Activated T-helper 17 cell treated with anti-CD3 and anti-CD28 coated beads, Interleukin-2, amount 50 U/mL, for 72 hours (primary cell): ENCODE results near the gene KLHL22. TPM values are rescaled to one million over a fixed set of nuclear protein-coding genes. Genes with fewer than 3 reads are reported as not detected.
"Not testable (repeated sequence)": the region's sequence is repeated elsewhere in the genome, so short reads cannot be mapped to it uniquely, and the experiment has no call there.

Experiments
- ATAC-seq: fragments of 150-1000 bp; cut with Tn5 transposase; replicated peaks from 2 replicates; pipeline ENCODE4 v1.10.0; 2021; ENCODE audit warnings: mild to moderate bottlenecking, moderate library complexity
- H3K27ac Mint-ChIP-seq: one replicate; pipeline ENCODE4 v1.8.0; 2022; ENCODE audit warnings: mixed read lengths
- H3K27me3 Mint-ChIP-seq: one replicate; pipeline ENCODE4 v1.8.0; 2022; ENCODE audit warnings: mixed read lengths
- H3K36me3 Mint-ChIP-seq: one replicate; pipeline ENCODE4 v1.8.0; 2022; ENCODE audit warnings: low read depth, mild to moderate bottlenecking, mixed read lengths
- H3K4me1 Mint-ChIP-seq: one replicate; pipeline ENCODE4 v1.8.0; 2022; ENCODE audit warnings: mixed read lengths
- H3K4me3 Mint-ChIP-seq: one replicate; pipeline ENCODE4 v1.8.0; 2022; ENCODE audit warnings: mild to moderate bottlenecking, mixed read lengths
- H3K9me3 Mint-ChIP-seq: one replicate; pipeline ENCODE4 v1.8.0; 2022; ENCODE audit warnings: mixed read lengths
- total RNA-seq, 2 donors: library from RNA; stranded (reverse); gene quantifications; one replicate each; pipeline ENCODE4 v1.2.3, GENCODE V29; 2022

KLHL22 gene
- total RNA-seq, 2 donors from 2014 or later: 19.3 to 22.4 TPM

- Mint-ChIP-seq H3K27me3 (no peaks in the 10 kb centered on the region), H3K4me1 (peaks cover 21% of the 10 kb centered on the region), H3K27ac (no peak overlapping the region)
Observed at GRCh38 chr22:20458530-20459151, 37.0 kb downstream of the KLHL22 start.

DNA sequence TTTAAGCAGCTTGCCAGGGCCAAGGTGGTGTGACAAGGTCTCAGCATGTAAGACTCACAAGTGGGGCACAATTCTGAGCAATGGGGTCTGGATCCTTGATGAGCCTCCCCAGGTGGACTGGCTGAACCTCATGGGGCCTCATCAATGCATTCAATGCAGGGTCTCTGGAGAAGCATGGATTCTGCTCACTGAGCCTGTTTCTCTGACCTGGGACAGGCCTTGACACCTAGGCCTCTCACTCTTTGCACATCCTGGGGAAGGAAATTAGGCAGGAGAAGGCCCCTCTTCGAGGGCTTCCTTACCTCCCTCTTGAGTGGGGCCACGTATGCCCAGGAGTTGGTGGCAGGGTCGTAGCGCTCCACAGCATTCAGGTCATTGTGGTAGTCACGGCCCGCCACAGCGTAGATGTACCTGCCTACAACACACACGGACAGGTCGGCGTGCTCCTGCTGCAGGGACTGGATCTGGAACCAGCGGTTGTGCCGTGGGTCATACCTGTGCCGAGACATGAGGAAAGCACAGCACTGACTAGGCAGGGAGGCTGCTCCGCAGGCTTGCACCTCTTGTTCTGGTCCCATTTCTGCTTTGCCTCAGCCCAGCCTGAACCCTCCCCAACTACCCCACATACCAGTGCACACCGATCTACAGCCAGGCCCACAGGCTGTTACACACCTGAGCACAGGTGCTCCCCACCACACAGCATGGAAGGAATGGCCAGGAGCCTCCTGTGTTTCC, 37.9 kb downstream of the KLHL22 start:
- H3K27ac Mint-ChIP-seq: no peak overlapping the region
- H3K36me3 Mint-ChIP-seq: peaks cover 23% of the 10 kb centered on the region
- no peaks in the 10 kb centered on the region for H3K27me3 Mint-ChIP-seq
- no peak for ATAC-seq
- no peak overlapping the region for H3K4me3 Mint-ChIP-seq
- no peaks in the 10 kb centered on the region for H3K9me3 Mint-ChIP-seq
- H3K4me1 Mint-ChIP-seq: peaks cover 14% of the 10 kb centered on the region

More at GRCh38 chr22:20458530-20459151, 37.0 kb downstream of the KLHL22 start:
- Mint-ChIP-seq H3K9me3 (no peaks in the 10 kb centered on the region), H3K36me3 (peaks cover 23% of the 10 kb centered on the region), H3K4me3 (no peak overlapping the region)
- ATAC-seq: no peak

DNA sequence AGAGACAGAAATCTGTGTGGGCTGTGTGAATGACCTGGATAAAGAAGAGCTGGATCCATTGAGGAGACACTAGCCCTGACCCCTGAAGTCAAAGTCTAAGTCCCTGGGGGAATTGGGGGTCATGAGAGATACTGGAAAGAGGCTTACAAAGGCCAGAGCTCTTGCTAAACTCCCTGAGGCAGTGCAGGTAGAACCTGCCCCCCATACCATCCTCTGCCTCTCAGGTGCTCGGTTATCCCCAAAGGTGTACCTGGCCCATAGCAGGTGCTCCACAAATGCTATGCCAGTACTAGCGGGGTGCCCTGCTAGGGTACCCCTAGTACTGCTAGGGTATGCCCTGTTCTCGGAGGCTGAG, 38.9 kb downstream of the KLHL22 start:
- ATAC-seq: no peak
- H3K27me3 Mint-ChIP-seq: no peaks in the 10 kb centered on the region
- H3K4me1 Mint-ChIP-seq: peaks cover 11% of the 10 kb centered on the region
- peaks cover 23% of the 10 kb centered on the region for H3K36me3 Mint-ChIP-seq
- peak overlapping the region; percentile 57 for H3K27ac Mint-ChIP-seq
- H3K4me3 Mint-ChIP-seq: no peak overlapping the region
- H3K9me3 Mint-ChIP-seq: no peaks in the 10 kb centered on the region

- ATAC-seq: peak; percentile 93
- peak overlapping the region; percentile 57 for H3K27ac Mint-ChIP-seq
- H3K36me3 Mint-ChIP-seq: peaks cover 23% of the 10 kb centered on the region
Observed at GRCh38 chr22:20456064-20456721, 39.4 kb downstream of the KLHL22 start.

GRCh38 chr22:20455709-20456063, 39.9 kb downstream of the KLHL22 start:
- peaks cover 11% of the 10 kb centered on the region for H3K4me1 Mint-ChIP-seq
- H3K9me3 Mint-ChIP-seq: no peaks in the 10 kb centered on the region
- H3K27me3 Mint-ChIP-seq: no peaks in the 10 kb centered on the region
- no peak for ATAC-seq
- peak overlapping the region; percentile 57 for H3K27ac Mint-ChIP-seq
- H3K36me3 Mint-ChIP-seq: peaks cover 23% of the 10 kb centered on the region
- peak overlapping the region; percentile 40 for H3K4me3 Mint-ChIP-seq

More at GRCh38 chr22:20456064-20456721, 39.4 kb downstream of the KLHL22 start:
- Mint-ChIP-seq H3K4me1 (peaks cover 11% of the 10 kb centered on the region), H3K9me3 (no peaks in the 10 kb centered on the region), H3K27me3 (no peaks in the 10 kb centered on the region), H3K4me3 (peak overlapping the region; percentile 40)

DNA sequence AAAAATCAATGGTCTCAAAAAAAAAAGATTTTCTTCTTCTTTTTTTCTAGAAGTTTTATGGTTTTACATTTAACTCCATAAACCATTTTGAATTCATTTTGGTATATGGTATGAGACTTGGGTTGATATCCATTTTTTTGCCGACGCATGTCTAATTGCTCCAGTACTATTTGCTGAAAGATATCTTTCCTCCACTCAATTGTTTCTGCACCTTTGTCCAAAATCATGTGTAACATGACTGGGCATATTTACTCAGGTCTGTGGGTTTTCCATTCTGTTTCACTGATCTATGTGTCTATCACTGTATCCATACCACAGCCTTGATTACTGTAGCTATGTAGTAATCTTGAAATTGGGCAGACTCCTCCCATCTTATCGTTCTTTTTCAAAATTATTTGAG, 42.4 kb downstream of the KLHL22 start:
- H3K9me3 Mint-ChIP-seq: no peaks in the 10 kb centered on the region
- peaks cover 11% of the 10 kb centered on the region for H3K4me1 Mint-ChIP-seq
- no peak overlapping the region for H3K4me3 Mint-ChIP-seq
- ATAC-seq: no peak
- no peaks in the 10 kb centered on the region for H3K27me3 Mint-ChIP-seq
- H3K27ac Mint-ChIP-seq: no peak overlapping the region
- H3K36me3 Mint-ChIP-seq: peaks cover 23% of the 10 kb centered on the region

- Mint-ChIP-seq H3K27ac (no peak overlapping the region), H3K9me3 (no peaks in the 10 kb centered on the region), H3K36me3 (peaks cover 23% of the 10 kb centered on the region), H3K27me3 (no peaks in the 10 kb centered on the region), H3K4me1 (peaks cover 11% of the 10 kb centered on the region), H3K4me3 (no peak overlapping the region)
- no peak for ATAC-seq
Observed at GRCh38 chr22:20451920-20452319, 43.7 kb downstream of the KLHL22 start.

- H3K36me3 Mint-ChIP-seq: peaks cover 23% of the 10 kb centered on the region
- not testable (repeated sequence) for H3K9me3 Mint-ChIP-seq, H3K27me3 Mint-ChIP-seq, H3K4me3 Mint-ChIP-seq, ATAC-seq, H3K4me1 Mint-ChIP-seq, H3K27ac Mint-ChIP-seq
Observed at GRCh38 chr22:20451129-20451778, 44.3 kb downstream of the KLHL22 start.

- Mint-ChIP-seq H3K9me3 (no peaks in the 10 kb centered on the region), H3K36me3 (peaks cover 23% of the 10 kb centered on the region), H3K27ac (no peak overlapping the region), H3K4me1 (no peaks in the 10 kb centered on the region), H3K4me3 (no peak overlapping the region), H3K27me3 (no peaks in the 10 kb centered on the region)
- no peak for ATAC-seq
Observed at GRCh38 chr22:20450551-20450906, 45.1 kb downstream of the KLHL22 start.

GRCh38 chr22:20449819-20450550, 45.6 kb downstream of the KLHL22 start:
- Mint-ChIP-seq H3K4me3 (no peak overlapping the region), H3K27ac (no peak overlapping the region), H3K36me3 (peaks cover 25% of the 10 kb centered on the region), H3K4me1 (no peaks in the 10 kb centered on the region), H3K27me3 (no peaks in the 10 kb centered on the region), H3K9me3 (no peaks in the 10 kb centered on the region)
- ATAC-seq: no peak

- ATAC-seq: peak; percentile 16
- H3K9me3 Mint-ChIP-seq: no peaks in the 10 kb centered on the region
- H3K4me3 Mint-ChIP-seq: no peak overlapping the region
- no peaks in the 10 kb centered on the region for H3K27me3 Mint-ChIP-seq
- no peak overlapping the region for H3K27ac Mint-ChIP-seq
- H3K36me3 Mint-ChIP-seq: peaks cover 33% of the 10 kb centered on the region
- no peaks in the 10 kb centered on the region for H3K4me1 Mint-ChIP-seq
Observed at GRCh38 chr22:20448630-20449029, 47.0 kb downstream of the KLHL22 start.

DNA sequence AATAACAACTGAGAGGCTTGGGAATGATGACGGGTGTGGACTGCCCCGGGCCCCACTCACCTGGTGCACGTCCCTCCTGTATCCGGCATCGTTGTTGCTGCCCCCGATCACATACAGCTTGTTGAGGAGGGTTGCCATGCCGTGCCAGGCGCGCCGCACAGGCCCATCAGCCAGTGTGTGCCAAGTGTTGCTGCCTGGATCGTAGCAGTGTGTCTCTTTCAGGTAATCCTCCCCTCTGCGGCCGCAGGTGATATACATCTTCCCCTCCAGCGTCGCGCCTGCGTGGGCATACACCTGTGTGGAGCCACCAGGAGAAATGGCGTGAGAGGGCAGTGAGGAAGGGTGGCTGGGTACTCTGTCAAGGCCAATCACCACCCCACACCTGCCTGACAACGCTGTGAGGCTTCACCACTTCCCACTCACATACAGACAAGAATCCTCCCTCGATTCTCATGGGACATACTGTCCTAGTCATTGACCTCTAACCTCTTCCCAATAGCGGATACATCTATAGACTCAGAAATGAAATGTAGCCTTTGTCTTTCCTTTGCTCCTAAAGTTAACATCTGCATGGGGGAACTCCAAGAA, 49.1 kb downstream of the KLHL22 start:
- Mint-ChIP-seq H3K36me3 (peaks cover 48% of the 10 kb centered on the region), H3K27me3 (no peaks in the 10 kb centered on the region), H3K9me3 (no peaks in the 10 kb centered on the region), H3K4me3 (no peak overlapping the region), H3K27ac (no peak overlapping the region), H3K4me1 (no peaks in the 10 kb centered on the region)
- no peak for ATAC-seq

DNA sequence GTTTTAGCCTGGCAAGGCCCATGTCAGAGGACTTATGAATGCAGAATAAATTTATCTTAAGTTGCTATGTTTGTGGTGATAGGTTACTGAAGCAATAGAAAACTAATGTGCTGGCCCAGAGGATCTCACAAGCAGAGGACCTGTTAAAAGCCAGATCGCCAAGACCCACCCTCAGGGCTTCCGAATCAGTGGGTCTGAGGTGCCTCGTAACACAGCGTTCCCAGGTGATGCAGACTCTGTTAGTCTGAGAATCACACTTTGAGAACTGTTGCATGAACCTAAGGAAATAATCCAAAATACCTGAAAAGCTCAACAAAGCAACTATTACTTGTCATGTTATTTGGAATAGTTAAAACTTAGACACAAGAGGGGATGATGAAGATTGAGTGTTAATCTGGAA, 51.3 kb downstream of the KLHL22 start:
- no peak for ATAC-seq
- H3K27ac Mint-ChIP-seq: no peak overlapping the region
- no peaks in the 10 kb centered on the region for H3K27me3 Mint-ChIP-seq
- H3K36me3 Mint-ChIP-seq: peaks cover 48% of the 10 kb centered on the region
- no peaks in the 10 kb centered on the region for H3K9me3 Mint-ChIP-seq
- H3K4me3 Mint-ChIP-seq: no peak overlapping the region
- H3K4me1 Mint-ChIP-seq: no peaks in the 10 kb centered on the region
